Inflammatory macrophage treated with lipopolysaccharide for 1 hour (primary cell): Measurements from ENCODE around the gene COL13A1.

Source experiments
- DNase-seq, 2 donors: peaks; one replicate each; pipeline ENCODE4 v3.0.0-alpha.2; 2020 to 2022

COL13A1 gene

DNA sequence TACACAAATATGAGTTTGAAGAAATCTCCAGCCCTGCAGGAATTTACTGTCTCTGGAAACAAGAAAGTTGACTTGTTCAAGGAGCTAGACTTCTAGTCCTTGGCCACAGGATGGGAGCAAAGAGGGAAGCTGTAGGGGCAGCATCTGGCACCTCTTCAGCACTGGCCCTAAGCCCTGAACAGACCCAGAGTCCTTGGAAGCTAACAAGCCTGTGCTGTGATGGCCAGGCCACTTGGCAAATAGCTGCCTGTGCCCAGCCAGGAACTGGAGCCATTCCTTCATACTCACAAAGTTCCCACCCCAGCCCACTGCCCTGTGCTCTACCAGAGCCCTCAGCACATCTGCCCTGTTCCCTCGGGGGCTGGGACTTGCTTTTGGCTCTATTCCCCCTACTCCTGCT lies 9.4 kb upstream of the COL13A1 start:
- no peak for DNase-seq

DNA sequence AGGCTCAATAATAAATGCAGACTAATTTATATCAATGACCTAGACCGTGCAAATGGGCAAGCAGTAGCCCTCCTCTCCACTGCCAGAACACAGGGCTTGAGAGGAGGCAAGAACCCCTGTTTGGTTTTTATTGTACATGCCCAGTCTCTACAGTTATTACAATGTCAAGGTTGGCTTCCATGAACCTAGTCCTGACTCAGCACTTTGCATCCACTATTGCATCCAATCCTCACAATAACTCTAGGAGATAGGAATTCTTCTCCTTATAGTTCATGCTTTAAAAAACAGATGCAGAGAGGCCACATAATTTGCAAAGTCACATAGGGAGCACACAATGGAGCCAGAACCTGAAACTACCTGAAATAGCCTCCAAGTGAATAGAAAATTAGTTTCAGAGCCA lies 7.0 kb upstream of the COL13A1 start:
- no peak for DNase-seq

DNA sequence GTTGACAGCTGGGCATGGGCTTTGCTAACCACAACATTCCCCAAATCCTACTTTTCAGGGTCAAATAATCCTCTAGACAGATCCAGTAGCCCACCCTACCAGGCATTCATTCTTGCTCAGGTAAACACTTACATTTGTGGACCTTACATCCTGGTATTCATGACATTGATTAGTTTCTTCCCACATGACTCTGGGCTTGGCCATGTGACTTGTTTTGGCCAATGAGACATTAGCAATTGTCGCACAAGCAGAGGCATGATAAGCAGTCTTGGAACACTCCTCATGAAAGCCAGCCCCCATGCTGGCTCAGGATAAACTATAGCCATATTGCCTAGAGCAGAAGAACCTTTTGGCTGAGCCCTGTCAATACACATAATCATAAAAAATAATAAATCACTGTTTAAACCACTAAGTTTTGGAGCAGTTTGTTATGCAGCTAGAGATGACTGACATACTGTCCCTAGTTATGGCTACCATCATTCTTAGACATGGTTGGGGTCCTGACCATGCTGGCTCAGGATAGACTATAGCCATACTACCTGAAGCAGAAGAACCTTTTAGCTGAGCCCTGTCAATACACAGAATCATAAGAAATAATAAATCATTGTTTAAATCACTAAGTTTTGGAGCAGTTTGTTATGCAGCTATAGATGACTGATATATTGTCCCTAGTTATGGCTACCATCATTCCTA lies 6.3 kb upstream of the COL13A1 start:
- DNase-seq: no peak

GRCh38 chr10:69797959-69798358 lies 3.7 kb upstream of the COL13A1 start:
- DNase-seq: no peak

DNA sequence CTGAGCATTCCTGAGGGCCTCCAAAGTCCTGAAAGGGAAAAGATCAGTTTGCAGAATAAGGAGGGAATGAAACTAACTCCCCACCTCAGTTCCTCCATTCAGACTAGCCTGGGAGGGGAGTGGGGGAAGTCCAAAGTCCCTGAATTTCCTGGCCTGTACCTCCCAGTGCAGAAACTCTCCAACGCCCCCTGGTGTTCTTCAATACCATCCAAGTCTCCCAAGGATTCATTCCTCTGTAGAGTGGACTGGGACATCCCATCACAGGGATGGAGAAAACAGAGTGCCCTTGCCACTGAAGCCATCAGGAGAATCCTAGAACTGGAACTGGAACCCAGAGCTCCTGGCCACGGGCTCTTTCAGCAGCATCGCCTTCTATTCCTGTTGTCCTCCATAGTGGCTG lies 1.6 kb upstream of the COL13A1 start:
- DNase-seq: peak; percentile 63 to 75

GRCh38 chr10:69800665-69801064 lies 1.0 kb upstream of the COL13A1 start:
- DNase-seq: no peak

- peak in 1 of 2 donors; percentile 57 for DNase-seq
Measured at GRCh38 chr10:69801094-69801433, 642 bp upstream of the COL13A1 start.

DNA sequence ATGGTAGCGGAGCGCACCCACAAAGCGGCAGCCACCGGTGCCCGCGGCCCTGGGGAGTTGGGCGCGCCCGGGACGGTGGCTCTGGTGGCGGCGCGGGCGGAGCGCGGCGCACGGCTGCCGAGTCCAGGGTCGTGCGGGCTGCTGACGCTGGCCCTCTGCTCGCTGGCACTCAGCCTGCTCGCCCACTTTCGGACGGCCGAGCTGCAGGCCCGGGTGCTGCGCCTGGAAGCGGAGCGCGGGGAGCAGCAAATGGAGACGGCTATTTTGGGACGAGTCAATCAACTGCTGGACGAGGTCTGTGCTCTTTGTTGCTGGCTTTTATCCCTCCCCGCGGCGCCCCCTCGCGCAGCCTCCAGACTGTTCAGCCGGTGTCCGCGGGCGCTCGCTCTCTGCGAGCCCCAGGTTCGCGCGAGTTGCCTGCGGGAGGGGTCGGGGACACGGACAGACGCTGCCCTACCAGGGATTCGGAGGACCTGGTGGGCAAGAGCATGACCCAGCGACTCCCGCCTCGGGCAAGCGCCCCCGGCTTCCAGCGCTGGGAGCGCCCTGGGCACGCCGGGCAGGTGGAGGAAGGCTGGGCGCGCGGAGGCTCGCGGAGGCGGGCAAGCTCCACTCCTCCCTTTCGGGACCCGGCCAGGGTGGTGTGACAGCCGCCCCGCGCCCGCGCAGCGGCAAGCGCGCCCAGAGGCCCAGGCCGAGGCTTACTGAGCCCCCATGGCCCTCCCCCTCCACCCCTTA lies 887 bp downstream of the COL13A1 start:
- DNase-seq: no peak

DNA sequence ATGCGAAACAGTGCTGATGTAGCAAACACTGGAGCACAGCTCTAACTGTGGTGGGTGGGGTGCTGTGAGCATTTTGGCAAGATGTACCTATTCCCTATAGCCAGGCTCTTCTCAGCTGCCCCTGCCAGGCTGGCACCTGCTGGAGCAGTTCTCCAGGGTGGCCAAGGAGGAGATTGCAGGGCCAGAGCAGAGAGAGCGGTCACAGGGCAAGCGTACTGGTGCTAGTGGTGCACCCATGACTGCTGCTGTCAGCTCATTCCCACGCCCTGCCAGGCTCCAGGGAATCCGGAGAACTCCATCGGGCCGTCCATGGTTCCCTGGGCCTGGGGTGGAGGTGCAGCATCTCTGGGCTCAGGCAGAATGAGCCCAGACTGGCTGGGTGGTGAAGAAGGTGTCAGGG lies 2.1 kb downstream of the COL13A1 start:
- DNase-seq: no peak

DNA sequence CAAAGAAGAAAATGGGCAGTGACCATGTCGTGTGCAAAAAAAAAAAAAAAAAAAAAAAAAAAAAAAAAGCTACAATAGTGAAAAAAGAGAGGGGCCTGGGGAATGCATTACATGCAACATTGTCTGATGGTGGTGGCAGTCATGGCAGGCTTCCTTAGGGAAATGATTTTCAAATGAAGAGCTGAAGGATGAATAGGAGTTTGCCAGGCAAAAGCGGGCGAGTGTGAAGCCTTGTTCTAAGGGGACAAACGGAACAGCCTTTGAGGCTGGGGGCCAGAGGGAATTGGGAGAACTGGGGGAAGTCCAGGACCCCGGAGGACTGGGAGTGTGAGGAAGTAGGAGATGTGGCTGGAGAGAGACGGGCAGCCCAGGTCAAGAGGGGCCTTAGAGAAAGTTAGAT lies 3.1 kb downstream of the COL13A1 start:
- no peak for DNase-seq

GRCh38 chr10:69807122-69807521 lies 5.4 kb downstream of the COL13A1 start:
- peak; percentile 19 to 47 for DNase-seq

DNA sequence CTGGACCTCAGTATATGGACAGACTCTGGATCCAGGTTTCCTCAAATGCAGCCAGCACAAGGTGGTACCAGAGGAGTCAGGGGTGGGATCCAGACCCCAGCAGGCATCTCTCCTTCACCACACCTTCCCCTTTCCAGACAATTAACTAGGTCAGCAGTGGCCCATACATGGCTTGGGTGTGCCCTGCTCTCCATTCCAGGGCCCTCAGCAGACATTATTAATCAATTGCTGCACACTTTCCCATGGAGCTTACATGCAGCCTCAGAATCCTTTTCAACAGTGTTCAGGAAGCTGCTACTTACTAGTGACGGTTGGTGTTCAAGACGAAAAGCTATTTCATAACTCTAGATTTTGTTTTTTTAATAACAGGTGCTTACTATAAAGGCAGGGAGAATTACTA lies 6.0 kb downstream of the COL13A1 start:
- peak in 1 of 2 donors; percentile 9 for DNase-seq

DNA sequence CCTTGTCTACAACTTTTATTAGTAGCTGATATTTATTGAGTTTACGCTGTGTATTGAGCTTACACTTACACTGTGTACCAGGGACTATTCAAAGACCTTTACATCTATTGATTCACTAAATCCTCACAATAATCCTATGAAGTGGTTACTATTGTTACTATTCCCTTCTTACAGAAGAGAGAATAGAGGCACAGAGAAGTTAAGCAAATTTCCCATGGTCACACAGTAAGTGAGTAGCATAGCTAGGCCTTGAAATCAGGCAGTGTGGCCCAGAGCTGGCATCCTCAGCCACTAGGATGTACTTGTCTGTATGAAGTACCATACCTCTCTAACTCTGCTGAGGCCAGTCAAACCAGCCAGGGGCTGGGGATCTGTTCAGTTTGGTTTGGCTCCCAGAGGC lies 7.6 kb downstream of the COL13A1 start:
- DNase-seq: no peak

GRCh38 chr10:69810097-69810496 lies 8.4 kb downstream of the COL13A1 start:
- DNase-seq: no peak

DNA sequence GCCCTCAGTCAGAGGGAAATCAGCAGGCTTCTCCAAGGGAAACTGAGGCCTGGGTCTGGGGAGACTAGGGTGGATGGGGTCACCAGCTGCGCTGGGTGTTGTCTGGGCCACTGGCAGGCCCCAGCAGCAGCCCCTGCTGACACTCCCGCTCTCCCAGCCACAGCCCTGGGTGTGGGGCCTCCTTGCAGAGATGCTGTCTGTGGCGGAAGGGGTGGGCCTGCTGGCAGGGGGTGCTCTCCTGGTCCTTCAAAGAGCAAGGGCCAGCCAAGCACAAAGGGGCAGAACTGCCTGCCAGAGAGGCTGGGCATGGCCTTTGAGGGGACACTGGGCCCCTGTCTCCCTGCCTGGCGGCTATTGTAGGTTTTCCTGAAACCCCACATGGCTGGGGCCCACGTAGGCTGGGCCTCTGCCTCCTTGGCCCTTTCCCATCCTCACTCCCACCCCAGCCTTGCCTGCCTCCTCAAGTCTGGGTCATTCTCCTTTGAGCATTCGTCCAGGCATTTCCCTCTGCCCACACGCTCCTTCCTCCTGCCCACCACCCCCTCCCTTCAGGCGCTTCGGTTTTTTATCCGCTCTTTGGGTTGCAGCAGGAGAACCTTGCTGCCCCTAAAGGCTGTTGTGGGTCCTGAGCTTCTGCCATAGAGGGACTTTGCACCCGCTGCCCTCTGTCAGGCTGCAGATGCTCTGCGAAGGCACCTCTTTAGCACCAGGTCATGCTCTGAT lies 9.1 kb downstream of the COL13A1 start:
- no peak for DNase-seq

DNA sequence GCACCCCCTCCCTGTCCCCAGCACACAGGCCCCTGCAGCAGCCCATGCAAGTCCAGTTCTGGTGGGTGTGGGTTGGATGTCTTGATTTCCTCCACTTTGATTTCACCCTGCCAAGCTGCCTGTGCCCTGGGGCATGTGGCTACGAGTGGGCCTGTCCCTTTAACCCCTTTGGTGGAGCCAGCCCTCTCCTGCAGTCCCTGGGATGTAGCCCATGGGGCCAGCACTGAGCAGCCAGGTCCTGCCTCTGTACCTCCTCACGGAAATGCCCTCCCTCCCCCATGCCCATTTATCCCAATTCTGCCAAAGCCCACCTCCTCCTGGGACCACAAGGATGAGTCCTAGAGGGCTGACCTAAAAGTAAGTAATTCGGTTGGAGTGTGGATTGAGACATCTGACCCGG lies 11.9 kb downstream of the COL13A1 start:
- no peak for DNase-seq

GRCh38 chr10:69814251-69814650 lies 12.5 kb downstream of the COL13A1 start:
- no peak for DNase-seq

GRCh38 chr10:69815104-69815503 lies 13.4 kb downstream of the COL13A1 start:
- DNase-seq: no peak

- peak; percentile 43 to 48 for DNase-seq
Measured at GRCh38 chr10:69816521-69816920, 14.8 kb downstream of the COL13A1 start.

GRCh38 chr10:69817078-69817581 lies 15.4 kb downstream of the COL13A1 start:
- peak; percentile 57 to 58 for DNase-seq

GRCh38 chr10:69818676-69819239 lies 17.1 kb downstream of the COL13A1 start:
- DNase-seq: no peak

GRCh38 chr10:69819716-69820506 lies 18.2 kb downstream of the COL13A1 start:
- peak; percentile 48 to 75 for DNase-seq

DNA sequence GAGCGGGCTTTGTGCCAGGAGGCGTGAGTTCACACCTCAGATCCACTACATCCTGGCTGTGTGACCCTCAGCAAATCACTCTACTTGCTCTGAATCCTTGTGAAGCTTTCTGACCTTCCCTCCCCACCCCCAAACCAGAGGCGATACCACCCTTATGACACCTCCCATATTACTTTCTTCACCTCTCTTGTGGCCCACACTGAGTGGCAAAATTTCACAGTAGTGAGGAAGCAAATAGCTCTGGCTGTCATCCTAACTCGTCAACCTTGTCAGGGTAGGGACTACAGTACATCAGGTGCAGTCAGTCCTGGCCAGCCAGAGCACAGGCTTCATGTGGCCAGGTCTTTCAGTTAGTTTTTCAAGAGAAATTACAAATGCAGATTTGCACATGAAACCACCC lies 19.1 kb downstream of the COL13A1 start:
- no peak for DNase-seq
